Testis (tissue), 3 donors: ENCODE results near the gene ADGRB3. TPM values are rescaled to one million over a fixed set of nuclear protein-coding genes. Genes with fewer than 3 reads are reported as not detected.

ENCODE experiments used
- DNase-seq: peaks from one replicate; pipeline ENCODE4 v3.0.0-alpha.2; 2019
- H3K27ac ChIP-seq, 2 donors: fragments of 200-600 bp; sonication (generic); one replicate each; pipeline ENCODE4 v1.5.1; 2019
- H3K27me3 ChIP-seq: fragments of 200-600 bp; sonication (generic); one replicate; pipeline ENCODE4 v1.5.1; 2019
- H3K36me3 ChIP-seq: fragments of 200-600 bp; sonication (generic); one replicate; pipeline ENCODE4 v1.5.1; 2017; ENCODE audit warnings: low read depth; ENCODE audit errors: missing control alignments
- H3K4me1 ChIP-seq: fragments of 200-600 bp; sonication (generic); one replicate; pipeline ENCODE4 v1.5.1; 2019
- H3K4me3 ChIP-seq, 2 donors: fragments of 200-600 bp; sonication (generic); one replicate each; pipeline ENCODE4 v1.5.1; 2017 to 2019
- H3K9me3 ChIP-seq: fragments of 200-600 bp; sonication (generic); one replicate; pipeline ENCODE4 v1.5.1; 2017
- CTCF ChIP-seq, 3 experiments: fragments of 450-650 bp in 2 of 3; fragments of 200-600 bp in 1 of 3; sonication (generic) in 1 of 3; IDR thresholded peaks; one replicate each; pipeline ENCODE4 v1.5.1; 2016 to 2019; ENCODE audit warnings: antibody characterized with exemption in 3 of 3, mild to moderate bottlenecking in 2 of 3, moderate library complexity in 1 of 3
- POLR2A ChIP-seq: fragments of 450-650 bp; IDR thresholded peaks from one replicate; pipeline ENCODE4 v1.6.1; 2017; ENCODE audit warnings: antibody characterized with exemption, mild to moderate bottlenecking, moderate library complexity
- WGBS, 2 donors: methylation state at CpG; one replicate each; pipeline ENCODE4 v1.1.5; 2018; 5-methylcytosine and 5-hydroxymethylcytosine counted together
- intact Hi-C: fragments of 100-400 bp; cut with DNase I; formaldehyde crosslinking; loops from one replicate; pipeline ENCODE4 v1.15.1; 2023; ENCODE audit warnings: low total_unique reads
- polyA plus RNA-seq: library from polyadenylated mRNA; stranded (reverse); fragments of 350-450 nt; fragmentation: Illumina TruSeq; extraction: RNeasy Lipid Tissue Mini Kit (QIAGEN cat#74804); gene quantifications from one replicate; pipeline ENCODE4 v1.2.3, GENCODE V29; 2014; ENCODE audit warnings: low read depth, low replicate concordance; ENCODE audit not compliant: insufficient read depth
- total RNA-seq, 2 donors: library from RNA; depleted of rRNA; stranded (reverse); fragments of >200 nt; gene quantifications; one replicate each; pipeline ENCODE4 v1.2.3, GENCODE V29; 2016

ADGRB3 gene
- total and polyA plus RNA-seq, 3 donors from 2014 or later = 3.2 to 5.7 (median 4.3) TPM

GRCh38 chr6:69202768-69203167 lies 567.7 kb downstream of the ADGRB3 start:
- Histone ChIP-seq H3K27ac (no peak overlapping the region), H3K4me1 (no peaks in the 10 kb centered on the region), H3K4me3 (no peak overlapping the region), H3K9me3 (no peaks in the 10 kb centered on the region), H3K27me3 (no peaks in the 10 kb centered on the region), H3K36me3 (no peaks in the 10 kb centered on the region)
- 23 to 35% methylated on average over 2 of the region's 2 CpGs for WGBS, 2 donors
- intact Hi-C loops = no loop called here
- no peak for DNase-seq
- TF ChIP-seq CTCF (IDR thresholded peaks at IDR 0.05) (no peak), POLR2A (no peak)

GRCh38 chr6:69216127-69216526 lies 581.0 kb downstream of the ADGRB3 start:
- TF ChIP-seq POLR2A = no peak
- no peak for TF ChIP-seq CTCF (IDR thresholded peaks at IDR 0.05)
- intact Hi-C loops = no loop called here
- H3K27ac ChIP-seq = no peak overlapping the region
- WGBS, 2 donors = 24 to 86% methylated on average over 1 of the region's 1 CpG
- H3K36me3 ChIP-seq = no peaks in the 10 kb centered on the region
- no peaks in the 10 kb centered on the region for H3K27me3 ChIP-seq
- no peaks in the 10 kb centered on the region for H3K9me3 ChIP-seq
- no peak overlapping the region for H3K4me3 ChIP-seq
- no peak for DNase-seq
- H3K4me1 ChIP-seq = no peaks in the 10 kb centered on the region

GRCh38 chr6:69217343-69217742 lies 582.3 kb downstream of the ADGRB3 start:
- DNase-seq = no peak
- 73 to 78% methylated on average over 2 of the region's 2 CpGs for WGBS, 2 donors
- TF ChIP-seq CTCF (IDR thresholded peaks at IDR 0.05) (no peak), POLR2A (no peak)
- Histone ChIP-seq H3K4me1 (no peaks in the 10 kb centered on the region), H3K27ac (no peak overlapping the region), H3K36me3 (no peaks in the 10 kb centered on the region), H3K4me3 (no peak overlapping the region), H3K27me3 (no peaks in the 10 kb centered on the region), H3K9me3 (no peaks in the 10 kb centered on the region)
- intact Hi-C loops = no loop called here

GRCh38 chr6:69220375-69220774 lies 585.3 kb downstream of the ADGRB3 start:
- H3K27ac ChIP-seq = no peak overlapping the region
- no peaks in the 10 kb centered on the region for H3K27me3 ChIP-seq
- H3K4me3 ChIP-seq = no peak overlapping the region
- no peak for TF ChIP-seq CTCF (IDR thresholded peaks at IDR 0.05)
- TF ChIP-seq POLR2A = no peak
- intact Hi-C loops = no loop called here
- DNase-seq = no peak
- no peaks in the 10 kb centered on the region for H3K36me3 ChIP-seq
- H3K4me1 ChIP-seq = no peaks in the 10 kb centered on the region
- 91 to 93% methylated on average over 3 of the region's 3 CpGs for WGBS, 2 donors
- H3K9me3 ChIP-seq = no peaks in the 10 kb centered on the region

GRCh38 chr6:69232008-69232407 lies 596.9 kb downstream of the ADGRB3 start:
- Histone ChIP-seq H3K4me1 (no peaks in the 10 kb centered on the region), H3K27me3 (no peaks in the 10 kb centered on the region), H3K4me3 (no peak overlapping the region), H3K36me3 (no peaks in the 10 kb centered on the region), H3K27ac (no peak overlapping the region), H3K9me3 (no peaks in the 10 kb centered on the region)
- no peak for TF ChIP-seq POLR2A
- no peak for TF ChIP-seq CTCF (IDR thresholded peaks at IDR 0.05)
- intact Hi-C loops = no loop called here
- WGBS, 2 donors = 26 to 47% methylated on average over 3 of the region's 3 CpGs
- no peak for DNase-seq
